ENCODE results near the gene NRN1L.

GRCh38 chr16:67845291-67846062 lies 39.2 kb upstream of the NRN1L start:
- TF ChIP-seq CTCF (IDR thresholded peaks at IDR 0.05) (no peak), POLR2A (IDR thresholded peaks at IDR 0.05) (no peak)
